GM19395 (cell line): ENCODE measurements around the gene ALPP.

Experiments used
- ATAC-seq: cut with Tn5 transposase; IDR thresholded peaks from one replicate; pipeline ENCODE4 v1.9.1; 2021; ENCODE audit warnings: mild to moderate bottlenecking, moderate library complexity; ENCODE audit not compliant: unreplicated experiment

ALPP gene

DNA sequence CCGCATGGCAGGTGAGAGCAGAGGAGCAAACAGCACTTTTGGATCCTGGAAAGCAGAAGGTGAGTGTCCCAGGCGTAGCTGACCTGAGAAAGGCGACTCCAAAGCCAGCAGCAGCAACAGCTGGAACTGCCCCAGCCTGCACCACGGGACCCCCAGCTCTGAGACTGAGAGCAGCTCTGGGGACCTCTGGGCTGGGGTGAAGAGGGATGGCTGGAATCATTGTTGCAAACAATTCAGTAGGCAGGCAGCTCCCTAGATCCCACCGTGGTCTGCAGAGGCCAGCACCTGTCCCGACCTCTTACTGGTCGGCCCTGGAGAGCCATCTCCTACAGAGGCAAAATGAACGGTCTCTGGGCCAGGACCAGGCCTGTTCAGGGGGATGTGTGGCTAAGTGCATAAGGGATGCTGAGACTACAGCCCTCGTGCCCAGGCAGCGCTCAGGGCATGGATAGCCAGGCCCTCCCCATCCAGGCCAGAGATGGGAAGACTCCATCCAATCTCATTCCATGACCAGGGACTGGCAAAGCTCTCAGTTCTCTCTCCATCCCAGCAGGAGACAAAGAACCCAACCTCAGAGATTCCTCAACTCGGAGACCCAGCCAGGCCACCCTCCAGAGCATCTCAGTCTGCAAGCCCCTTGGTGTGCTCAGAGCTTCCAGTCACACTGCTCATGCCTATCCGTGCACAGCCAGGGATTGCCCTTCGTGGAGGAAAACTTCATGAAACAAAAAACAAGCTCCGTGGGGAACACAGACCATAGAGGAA lies 38.2 kb upstream of the ALPP start:
- ATAC-seq, result no peak

GRCh38 chr2:232341061-232341738 lies 37.4 kb upstream of the ALPP start:
- ATAC-seq, result no peak

DNA sequence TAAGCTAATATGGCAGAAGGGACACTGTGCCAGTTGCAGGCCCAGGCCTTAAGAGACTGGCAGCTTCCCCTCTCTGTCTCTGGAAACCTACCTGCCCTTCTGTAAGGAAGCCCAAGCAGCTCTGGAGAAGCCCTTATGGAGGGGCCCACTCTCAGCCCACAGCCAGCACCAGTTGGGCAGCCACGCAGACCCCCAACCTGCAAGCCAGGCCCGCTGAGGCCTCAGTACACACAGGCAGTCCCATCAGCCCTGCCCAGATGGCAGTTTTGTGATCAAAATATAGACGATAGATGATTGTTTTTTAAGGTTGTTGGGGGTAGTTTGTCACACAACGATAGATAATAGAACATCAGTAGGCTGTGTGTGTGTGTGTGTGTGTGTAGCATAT lies 36.8 kb upstream of the ALPP start:
- no peak for ATAC-seq

DNA sequence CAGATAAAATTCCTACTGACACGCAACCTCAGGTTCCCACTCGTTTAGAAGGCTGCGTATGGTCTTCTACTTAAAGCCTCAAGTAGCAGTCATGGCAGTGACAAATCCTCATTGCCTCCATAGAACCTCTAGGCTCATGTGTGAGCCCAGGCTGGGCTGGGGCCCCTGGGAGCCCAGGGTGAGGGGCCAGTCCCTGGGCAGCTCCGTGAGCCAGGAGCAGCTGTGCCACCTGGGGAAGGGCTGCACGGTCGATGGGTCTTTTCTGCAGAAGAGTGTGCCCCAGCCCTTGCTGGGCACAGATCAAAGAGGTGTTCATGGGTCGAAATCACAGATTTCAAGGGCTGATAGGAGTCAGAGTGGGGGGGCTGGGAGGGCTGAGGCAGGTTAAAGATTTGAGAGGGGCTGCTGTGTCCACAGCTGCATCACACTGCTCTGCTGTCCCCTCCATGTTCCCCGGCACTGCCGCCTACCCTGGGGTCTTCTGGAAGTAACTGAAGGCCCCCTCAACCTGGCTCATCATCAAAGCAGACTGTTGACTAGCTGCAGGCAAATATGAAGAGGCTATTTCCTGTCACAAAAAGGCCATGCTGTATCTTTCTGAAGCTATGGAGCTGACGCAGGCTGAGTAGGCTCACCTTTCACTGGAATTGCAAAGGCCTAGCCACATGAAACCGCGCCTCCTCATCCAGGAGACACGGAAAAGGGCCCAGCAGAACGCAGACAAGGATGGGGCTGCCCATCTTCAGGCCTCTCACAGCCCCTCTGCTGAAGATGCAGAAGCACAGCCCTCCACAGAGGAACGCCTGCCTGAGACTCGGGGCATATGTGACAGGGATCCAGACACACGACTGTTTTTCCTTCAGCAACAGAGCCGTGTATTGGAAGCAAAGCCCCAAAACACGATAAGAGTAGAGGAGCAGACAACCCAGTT lies 35.7 kb upstream of the ALPP start:
- no peak for ATAC-seq

GRCh38 chr2:232343821-232344220 lies 34.7 kb upstream of the ALPP start:
- ATAC-seq, result no peak

GRCh38 chr2:232345251-232345650 lies 33.3 kb upstream of the ALPP start:
- no peak for ATAC-seq

DNA sequence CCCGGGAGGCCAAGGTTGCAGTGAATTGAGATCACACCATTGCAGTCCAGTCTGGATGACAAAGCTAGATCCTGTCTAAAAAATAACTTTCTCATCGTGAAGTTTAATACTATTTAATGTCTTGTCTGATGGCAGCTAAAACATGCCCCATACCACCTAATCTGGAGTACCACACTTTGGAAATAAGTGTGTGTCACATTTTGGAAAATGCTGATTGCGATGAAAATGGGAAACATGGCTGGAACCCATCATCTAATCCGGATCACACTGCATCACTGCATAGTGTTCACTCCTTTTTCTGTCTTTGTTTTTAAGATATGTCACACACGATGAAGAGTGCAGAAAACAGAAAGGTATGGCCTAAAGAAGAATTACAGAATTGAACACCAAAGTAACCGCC lies 31.2 kb upstream of the ALPP start:
- ATAC-seq, result no peak

GRCh38 chr2:232348936-232349335 lies 29.6 kb upstream of the ALPP start:
- ATAC-seq, result no peak

GRCh38 chr2:232349546-232349945 lies 29.0 kb upstream of the ALPP start:
- no peak for ATAC-seq

DNA sequence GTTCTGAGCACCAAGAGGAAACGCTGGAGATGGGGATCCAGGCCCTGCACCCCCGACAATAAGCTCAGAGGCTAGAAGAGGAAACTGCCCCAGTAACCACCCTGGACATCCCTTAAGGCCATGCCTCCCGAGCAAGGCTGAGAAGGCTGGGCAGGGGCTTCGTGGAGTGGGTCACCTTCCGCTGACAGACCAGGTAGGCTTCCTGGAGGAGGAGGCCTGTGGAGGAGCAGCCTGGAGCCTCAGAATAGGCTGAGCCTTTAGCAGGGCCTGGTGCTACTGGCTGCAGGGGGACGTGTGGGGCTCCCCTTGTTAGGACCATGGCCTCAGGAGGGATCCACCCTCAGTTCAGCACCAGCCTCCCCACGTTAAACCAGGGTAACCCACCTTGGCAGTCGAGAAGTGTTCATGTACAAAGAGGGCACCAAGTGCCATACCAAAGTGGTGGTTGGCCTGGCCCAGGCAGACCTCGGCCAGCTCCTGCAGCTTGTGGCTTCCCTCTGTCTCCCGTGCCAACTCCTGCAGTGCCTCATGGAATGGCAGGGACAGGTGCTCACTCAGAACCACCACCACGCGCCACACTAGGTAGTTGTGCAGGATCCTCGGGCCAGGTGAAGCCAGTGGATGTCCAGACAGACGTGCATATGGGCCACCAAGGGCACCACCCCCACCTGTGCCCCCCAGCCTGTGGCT lies 28.5 kb upstream of the ALPP start:
- ATAC-seq, result no peak

DNA sequence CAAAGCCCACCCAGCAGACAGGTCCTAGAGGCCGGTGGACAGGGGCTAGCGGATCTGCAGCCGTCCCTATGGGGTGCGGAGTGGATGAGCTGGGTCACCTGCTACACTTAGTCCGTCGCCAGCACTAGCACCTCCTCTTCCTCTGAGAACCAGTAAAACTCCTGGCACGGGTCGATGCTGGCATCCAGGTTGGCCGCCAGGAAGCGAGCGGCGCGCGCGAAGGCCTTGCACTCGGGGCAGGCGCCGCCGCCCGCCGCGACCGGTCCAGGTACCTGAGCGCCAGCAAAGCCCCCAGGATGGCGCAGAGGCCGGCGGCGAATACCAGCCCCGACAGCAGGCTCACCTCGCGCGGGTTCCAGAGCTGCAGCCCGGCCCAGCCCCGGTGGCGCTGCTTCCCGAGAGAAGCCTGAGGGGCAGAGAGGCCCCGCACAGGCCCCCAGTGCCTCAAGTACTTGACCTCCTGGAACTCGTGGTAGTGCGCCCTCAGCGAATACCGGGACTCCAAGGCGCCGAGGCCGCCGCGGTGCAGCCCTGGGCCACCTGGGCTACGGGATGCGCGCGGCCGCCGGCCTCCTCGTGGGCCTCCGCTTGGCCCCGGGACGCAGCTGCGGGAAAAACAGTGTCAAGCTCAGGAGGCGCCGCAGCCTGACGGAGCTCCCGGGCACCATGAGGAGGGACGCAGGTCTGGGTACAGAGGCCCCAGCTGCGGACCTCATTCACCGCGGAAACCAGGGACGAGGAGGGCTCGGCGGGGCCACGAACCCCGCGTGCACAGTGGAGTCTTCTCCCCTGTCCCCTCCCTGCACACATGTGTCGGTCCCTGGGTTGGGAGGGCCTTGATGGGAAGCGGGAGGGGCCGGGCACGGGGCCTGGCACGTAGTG lies 27.5 kb upstream of the ALPP start:
- no peak for ATAC-seq

GRCh38 chr2:232351686-232352510 lies 26.7 kb upstream of the ALPP start:
- no peak for ATAC-seq

DNA sequence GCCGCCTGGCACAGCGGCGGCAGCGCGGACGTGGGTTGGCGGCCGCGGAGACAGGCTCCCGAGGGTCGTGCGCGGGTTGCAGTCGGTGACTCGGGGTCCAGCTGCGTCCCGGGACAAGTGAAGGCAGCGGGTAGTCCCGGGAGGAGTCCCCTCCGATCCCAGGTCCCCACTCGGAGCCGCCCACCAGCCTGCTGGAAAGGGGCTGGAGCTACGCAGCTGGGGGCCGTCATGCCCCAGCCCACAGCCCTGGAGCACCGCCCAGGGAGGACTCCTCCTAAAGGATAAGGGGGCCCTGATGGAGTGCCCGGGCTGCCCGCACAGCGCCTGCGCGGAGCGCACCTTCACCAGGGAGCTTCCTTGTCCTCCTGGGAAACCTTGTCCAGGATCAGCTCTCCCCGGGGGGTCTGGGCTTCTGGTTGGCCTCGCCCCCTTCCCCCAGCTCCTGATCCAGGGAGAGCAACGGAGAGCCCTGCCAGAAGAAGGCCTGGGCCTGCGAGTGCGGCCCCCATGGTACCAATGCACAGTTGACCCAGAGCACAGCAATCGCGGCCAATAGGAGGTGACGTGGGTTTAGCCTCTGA lies 25.9 kb upstream of the ALPP start:
- ATAC-seq, result no peak

DNA sequence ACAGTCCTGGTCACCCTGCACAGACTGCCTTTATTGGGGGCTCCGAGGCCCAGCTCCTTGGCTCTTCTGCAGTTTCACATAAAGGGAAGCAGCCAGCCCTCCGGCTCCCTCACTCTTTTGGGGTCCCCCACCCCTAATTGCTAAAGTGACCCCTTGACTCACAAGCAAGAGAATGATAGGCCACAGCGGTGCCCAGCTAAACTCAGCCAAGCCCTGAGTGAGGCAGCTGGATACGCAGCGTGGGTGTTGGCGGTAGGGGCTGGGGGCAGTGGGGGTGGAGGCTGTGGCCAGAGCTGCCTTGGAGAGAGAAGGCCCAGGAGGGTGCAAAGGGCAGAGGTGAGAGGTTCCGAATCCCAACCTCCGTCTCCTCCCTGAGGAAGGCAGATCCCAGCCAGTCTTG lies 25.5 kb upstream of the ALPP start:
- ATAC-seq, result no peak

- no peak for ATAC-seq
Measured at GRCh38 chr2:232353660-232354059, 24.9 kb upstream of the ALPP start.

- ATAC-seq, result no peak
Measured at GRCh38 chr2:232354069-232354468, 24.5 kb upstream of the ALPP start.

- no peak for ATAC-seq
Measured at GRCh38 chr2:232361646-232362045, 16.9 kb upstream of the ALPP start.

DNA sequence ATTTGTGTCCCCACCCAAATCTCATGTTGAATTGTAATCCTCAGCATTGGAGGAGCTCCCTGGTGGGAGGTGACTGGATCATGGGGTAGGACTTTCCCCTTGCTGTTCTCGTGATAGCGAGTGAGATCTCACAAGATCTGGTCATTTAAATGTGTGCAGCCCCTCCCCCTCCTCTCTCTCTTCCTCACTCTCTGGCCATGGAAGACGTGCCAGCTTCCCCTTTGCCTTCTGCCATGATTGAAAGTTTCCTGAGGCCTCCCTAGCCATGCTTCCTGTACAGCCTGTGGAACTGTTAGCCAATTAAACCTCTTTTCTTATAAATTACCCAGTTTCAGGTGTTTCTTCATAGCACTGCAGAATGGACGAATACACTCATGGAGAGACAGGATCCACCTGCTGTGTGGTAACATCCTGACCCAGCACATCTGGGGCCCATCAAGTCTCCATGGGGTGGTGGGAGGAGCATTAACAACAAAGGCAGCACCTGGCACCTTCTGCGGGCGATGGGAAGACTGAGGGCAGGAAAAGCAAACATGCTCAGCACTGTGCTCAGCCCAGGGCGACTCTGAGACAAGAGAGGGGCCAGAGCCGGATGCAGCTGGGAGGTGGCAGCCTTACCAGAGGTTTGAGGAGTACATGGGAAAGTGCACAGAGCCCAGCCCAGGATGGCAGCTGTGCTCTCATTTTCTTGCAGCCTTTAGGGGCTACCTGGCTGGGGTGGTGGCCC lies 16.2 kb upstream of the ALPP start:
- ATAC-seq, result no peak
